ENCODE results near the gene NES.

Gene NES

DNA sequence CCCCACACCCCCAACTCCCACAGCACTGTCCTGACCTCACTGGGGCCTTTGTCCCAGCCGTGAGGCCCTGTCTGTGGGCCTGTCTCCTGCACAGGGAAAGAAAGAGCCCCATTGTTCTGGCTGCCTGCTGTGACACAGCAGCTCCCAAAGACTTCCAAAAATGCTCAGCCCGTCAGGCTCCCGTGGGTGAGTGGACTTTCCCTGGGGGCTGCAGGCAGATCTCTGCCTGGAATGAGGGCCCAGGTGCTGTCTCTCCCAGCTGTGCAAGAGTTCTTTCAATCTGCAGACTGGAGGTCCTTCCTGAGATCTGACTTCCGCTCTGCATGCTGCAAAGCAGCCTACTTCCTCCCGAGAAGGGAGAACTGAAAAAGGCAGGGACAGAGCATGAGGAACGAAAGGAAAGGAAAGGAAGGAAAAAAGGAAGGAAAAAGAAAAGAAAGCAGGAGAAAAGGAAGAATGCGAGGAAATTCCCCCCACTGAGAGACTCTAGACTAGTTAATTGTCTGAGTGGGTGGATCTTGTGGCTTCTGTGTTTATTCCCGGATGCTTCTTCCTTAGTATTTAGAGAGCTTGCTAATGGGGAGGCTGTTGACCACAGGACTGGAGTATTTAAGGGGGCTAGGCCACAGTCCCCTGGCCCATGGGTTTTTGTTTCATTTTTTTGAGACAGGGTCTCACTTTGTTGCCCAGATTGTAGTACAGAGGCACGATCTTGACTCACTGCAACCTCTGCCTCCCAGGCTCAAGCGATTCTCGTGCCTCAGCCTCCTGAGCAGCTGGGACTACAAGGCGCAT lies 15.0 kb downstream of the NES start:
- DNase-seq (ENCODE audit: low spot score), result peak; percentile 95

DNA sequence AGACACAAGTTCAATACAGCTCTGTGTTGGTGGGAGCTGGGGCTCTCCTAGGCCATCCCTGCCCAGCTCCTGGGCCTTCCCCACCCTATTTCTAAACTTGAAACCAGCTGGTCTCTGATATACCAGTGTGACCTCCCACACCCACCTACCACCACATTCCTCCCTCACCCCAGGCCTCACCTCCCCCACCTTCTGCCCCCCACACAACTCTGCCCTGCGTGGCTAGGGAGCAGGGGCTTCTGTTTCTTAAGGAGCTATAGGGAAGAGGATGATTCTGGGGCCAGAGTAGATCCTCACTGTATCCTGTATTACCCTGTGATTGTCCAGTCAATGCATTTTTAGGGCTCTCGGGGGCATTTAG lies 16.5 kb downstream of the NES start:
- DNase-seq (ENCODE audit: low spot score), result no peak

DNA sequence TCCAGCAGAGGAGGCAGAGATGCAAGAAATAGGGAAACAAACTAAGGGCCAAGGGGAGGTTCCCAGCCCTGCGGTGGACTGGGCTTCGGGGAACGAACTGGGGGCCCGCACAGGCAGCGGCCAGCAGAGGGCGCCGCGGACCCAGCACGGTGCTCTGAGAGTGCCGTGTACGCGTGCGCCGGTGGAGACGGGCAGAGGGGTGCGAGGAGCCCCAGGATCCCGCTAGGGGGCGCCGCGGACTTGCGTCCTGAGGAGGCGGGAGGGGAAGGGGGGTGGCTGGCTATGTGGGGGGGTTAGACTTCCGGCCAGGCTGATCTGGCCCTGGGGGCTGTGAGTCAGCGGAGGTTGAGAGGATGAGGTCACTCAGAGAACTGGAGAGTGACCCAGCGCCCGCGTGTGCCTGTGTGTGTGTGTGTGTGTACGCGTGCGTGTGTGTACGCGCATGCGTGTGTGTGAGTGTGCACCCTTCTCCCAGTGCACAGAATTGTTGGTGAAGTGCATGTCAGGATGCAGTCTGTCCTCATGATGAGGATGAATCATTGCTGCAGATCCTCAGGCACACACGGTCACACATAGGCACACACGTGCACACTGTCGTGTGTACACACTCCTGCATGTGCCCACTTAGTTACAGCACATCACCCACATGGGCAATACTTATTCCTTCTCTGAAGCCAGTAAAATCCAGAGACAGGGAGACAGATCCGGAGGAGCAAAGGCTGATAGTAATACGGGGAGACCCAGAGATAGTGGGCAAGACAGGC lies 17.0 kb downstream of the NES start:
- peak; percentile 93 for DNase-seq (ENCODE audit: low spot score)

- no peak for DNase-seq (ENCODE audit: low spot score)
Measured at GRCh38 chr1:156659661-156659987, 17.6 kb downstream of the NES start.

- no peak for DNase-seq (ENCODE audit: low spot score)
Measured at GRCh38 chr1:156658945-156659574, 18.1 kb downstream of the NES start.

DNA sequence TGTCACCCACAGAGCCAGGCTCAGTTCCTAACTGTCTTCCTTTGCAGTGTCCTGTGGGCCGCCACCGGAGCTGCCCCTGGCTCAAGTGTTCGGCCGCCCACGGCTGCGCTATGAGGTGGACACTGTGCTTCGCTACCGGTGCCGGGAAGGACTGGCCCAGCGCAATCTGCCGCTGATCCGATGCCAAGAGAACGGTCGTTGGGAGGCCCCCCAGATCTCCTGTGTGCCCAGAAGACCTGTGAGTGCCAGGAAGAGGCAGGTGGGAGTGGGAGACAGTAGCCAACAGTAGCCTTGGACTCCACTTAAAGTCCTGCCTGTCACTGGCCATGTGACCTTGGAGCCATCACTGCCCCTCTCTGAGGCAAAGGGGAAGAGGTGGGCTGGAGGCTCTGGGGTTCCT lies 18.7 kb downstream of the NES start:
- DNase-seq (ENCODE audit: low spot score), result no peak

DNA sequence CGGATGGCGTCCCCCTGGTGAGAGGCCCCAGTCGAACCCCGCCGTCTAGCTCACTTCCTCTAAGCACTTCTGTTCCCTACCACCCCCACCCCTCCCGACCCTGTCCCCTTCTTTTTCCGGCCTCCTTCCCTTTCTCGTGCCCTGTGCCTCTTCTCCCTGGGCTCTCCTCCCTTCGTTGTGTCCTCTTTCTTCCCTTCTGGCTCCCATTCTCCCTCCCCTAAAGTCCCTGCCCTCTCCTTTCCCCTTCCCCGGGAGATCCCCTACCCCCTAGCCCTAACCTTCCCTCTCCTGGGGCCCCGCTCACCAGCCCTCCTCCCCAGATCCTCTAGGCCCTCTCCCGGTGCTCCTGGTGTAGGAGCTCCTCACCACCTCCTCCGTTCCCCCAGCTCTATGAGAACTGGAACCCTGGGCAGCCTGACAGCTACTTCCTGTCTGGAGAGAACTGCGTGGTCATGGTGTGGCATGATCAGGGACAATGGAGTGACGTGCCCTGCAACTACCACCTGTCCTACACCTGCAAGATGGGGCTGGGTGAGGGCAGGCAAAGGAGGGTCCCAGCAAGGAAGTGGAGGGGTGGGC lies 19.4 kb downstream of the NES start:
- DNase-seq (ENCODE audit: low spot score), result no peak

GRCh38 chr1:156656806-156657740 lies 20.1 kb downstream of the NES start:
- no peak for DNase-seq (ENCODE audit: low spot score)

- DNase-seq (ENCODE audit: low spot score), result no peak
Measured at GRCh38 chr1:156655904-156656516, 21.2 kb downstream of the NES start.

GRCh38 chr1:156655151-156655903 lies 21.9 kb downstream of the NES start:
- DNase-seq (ENCODE audit: low spot score), result no peak

DNA sequence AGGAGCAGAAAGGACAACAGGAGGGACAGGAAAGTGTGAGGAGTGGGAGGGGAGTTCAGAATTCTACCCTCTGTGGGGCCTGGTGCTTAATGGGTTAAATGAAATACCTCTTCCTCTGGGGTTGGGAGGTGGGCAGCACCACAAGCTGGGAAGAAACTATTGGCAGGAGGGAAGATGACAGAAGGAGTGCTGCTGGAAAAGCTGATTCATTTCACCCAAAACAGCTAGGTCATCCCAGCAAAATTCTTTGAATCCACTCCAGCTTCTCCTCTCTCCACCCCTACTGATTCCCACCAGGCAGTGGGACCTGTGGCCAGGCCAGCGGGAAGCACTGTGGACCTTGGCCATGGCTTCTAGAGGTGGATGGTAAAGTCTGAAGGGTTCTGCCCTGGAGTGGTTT lies 22.5 kb downstream of the NES start:
- no peak for DNase-seq (ENCODE audit: low spot score)

GRCh38 chr1:156652992-156653355 lies 24.2 kb downstream of the NES start:
- DNase-seq (ENCODE audit: low spot score), result no peak

- no peak for DNase-seq (ENCODE audit: low spot score)
Measured at GRCh38 chr1:156652131-156652991, 24.8 kb downstream of the NES start.

- DNase-seq (ENCODE audit: low spot score), result no peak
Measured at GRCh38 chr1:156648951-156649350, 28.3 kb downstream of the NES start.

DNA sequence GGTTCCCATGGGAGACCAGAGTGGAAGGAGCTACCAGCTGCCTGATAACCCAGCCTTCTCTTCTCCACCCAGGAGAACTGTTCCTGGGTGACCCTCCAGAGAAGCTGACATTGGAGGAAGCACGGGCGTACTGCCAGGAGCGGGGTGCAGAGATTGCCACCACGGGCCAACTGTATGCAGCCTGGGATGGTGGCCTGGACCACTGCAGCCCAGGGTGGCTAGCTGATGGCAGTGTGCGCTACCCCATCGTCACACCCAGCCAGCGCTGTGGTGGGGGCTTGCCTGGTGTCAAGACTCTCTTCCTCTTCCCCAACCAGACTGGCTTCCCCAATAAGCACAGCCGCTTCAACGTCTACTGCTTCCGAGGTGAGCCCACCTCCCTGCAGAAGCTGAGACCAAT lies 28.7 kb downstream of the NES start:
- DNase-seq (ENCODE audit: low spot score), result no peak

DNA sequence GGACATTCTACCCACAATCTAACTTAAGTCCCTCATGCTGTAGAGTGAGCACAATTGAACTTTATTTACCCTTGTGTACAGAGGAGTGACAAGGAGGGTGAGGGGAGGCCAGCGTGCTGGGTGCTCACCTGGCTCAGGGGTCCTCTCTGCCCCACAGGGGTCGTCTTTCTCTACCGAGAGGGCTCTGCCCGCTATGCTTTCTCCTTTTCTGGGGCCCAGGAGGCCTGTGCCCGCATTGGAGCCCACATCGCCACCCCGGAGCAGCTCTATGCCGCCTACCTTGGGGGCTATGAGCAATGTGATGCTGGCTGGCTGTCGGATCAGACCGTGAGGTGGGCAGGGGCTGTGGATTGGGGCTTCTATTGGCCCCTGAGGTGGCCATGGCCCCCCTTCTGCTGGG lies 29.9 kb downstream of the NES start:
- no peak for DNase-seq (ENCODE audit: low spot score)

DNA sequence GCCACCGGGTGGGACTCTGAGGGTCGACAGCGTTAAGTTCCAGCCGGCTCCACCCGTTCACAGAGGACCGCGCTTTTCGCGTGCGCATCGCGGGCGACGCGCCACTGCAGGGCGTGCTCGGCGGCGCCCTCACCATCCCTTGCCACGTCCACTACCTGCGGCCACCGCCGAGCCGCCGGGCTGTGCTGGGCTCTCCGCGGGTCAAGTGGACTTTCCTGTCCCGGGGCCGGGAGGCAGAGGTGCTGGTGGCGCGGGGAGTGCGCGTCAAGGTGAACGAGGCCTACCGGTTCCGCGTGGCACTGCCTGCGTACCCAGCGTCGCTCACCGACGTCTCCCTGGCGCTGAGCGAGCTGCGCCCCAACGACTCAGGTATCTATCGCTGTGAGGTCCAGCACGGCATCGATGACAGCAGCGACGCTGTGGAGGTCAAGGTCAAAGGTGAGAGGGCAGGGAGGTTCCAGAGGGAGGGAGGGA lies 30.4 kb downstream of the NES start:
- DNase-seq (ENCODE audit: low spot score), result no peak

DNA sequence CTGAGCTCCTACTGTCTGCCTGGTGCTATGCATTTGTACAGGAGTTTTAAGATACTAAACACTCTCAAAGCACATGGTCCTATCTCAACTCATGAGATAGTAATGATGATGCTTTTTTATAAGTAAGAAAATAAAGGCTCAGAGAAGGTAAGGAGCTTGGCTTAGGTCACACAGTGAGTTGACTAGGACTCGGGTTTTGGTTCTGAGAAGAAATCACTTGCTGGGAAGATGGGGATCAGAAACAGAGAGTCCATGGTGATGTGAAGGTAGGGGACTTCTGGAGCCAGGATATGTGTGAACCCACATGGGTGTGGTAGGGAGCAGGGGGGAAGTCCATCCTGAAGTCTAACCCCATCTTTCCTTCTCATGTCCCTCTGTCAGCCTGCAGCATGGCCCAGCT lies 31.5 kb downstream of the NES start:
- no peak for DNase-seq (ENCODE audit: low spot score)

DNA sequence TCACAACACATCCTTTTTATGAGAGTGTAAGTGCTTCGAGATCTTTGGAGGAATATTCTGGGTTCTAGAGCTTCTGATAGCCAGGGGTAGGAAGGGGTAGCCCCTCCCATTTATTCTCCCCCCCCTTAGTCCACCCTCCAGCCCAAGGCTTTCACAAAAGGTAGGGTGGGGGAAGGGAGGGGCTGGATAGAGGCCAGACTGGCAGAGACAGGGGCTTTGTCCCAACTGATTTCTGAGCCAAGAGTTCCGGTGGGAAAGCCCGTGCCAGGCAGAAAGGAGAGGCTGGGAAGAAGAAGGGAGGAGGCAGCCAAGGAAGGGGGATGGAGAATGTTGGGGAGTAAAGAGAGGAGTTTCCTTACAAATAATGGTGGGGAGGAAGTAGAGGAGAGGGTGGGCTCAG lies 32.2 kb downstream of the NES start:
- no peak for DNase-seq (ENCODE audit: low spot score)

DNA sequence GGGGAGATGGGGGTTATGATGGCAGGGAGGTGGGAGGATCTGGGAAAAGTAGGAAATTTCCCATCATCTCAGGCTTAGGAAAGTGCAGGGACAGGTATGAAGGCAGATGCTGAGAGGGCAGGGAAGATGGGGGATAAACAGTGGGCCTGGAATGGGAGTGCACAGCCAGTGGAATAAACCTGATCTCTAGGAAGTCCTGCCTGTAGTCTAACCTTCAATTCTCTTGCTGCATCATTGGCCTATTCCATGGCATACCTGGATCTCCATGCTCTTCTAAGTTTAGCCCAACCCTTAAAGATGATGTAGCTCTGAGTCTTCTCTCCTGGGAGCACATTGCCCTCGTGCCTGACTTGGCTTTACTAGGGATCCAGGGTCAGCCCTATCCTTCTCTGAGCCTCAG lies 32.6 kb downstream of the NES start:
- DNase-seq (ENCODE audit: low spot score), result no peak
